Lung (tissue), 12 donors: ENCODE results near the gene HPSE2. TPM values are rescaled to one million over a fixed set of nuclear protein-coding genes. Genes with fewer than 3 reads are reported as not detected.
A peak's percentile ranks its signal among the peaks of the same experiment; 100 is the strongest.

Source experiments
- ATAC-seq: fragments of 200-7000 bp; cut with Tn5 transposase; one replicate; pipeline ENCODE4 v1.9.1; 2020; ENCODE audit warnings: moderate number of reproducible peaks; ENCODE audit not compliant: insufficient read depth, low FRiP score
- DNase-seq, 3 donors: peaks; one replicate each; pipeline ENCODE4 v3.0.0-alpha.2; 2013 to 2017
- H3K27ac ChIP-seq, 2 donors: one replicate each; pipeline ENCODE4 v1.5.1; 2013; ENCODE audit warnings: mild to moderate bottlenecking in 2 of 2, moderate library complexity in 2 of 2, control low read depth in 1 of 2, inconsistent platforms in 1 of 2, low read depth in 1 of 2, low read length in 1 of 2
- H3K27me3 ChIP-seq, 3 donors: one replicate each; pipeline ENCODE4 v1.5.1; 2013; ENCODE audit warnings: low read length in 2 of 3; ENCODE audit not compliant: control insufficient read depth in 3 of 3, insufficient read depth in 3 of 3
- H3K36me3 ChIP-seq, 4 donors: one replicate each; pipeline ENCODE4 v1.5.1; 2013; ENCODE audit warnings: low read length in 4 of 4, mild to moderate bottlenecking in 1 of 4, moderate library complexity in 1 of 4; ENCODE audit not compliant: control insufficient read depth in 4 of 4, insufficient read depth in 4 of 4
- H3K4me1 ChIP-seq, 5 donors: one replicate each; pipeline ENCODE4 v1.5.1; 2013; ENCODE audit warnings: low read length in 5 of 5, mild to moderate bottlenecking in 2 of 5, moderate library complexity in 1 of 5; ENCODE audit not compliant: control insufficient read depth in 5 of 5, insufficient read depth in 5 of 5
- H3K4me3 ChIP-seq: one replicate; pipeline ENCODE4 v1.5.1; 2013; ENCODE audit warnings: mild to moderate bottlenecking, control low read depth, moderate library complexity
- H3K9ac ChIP-seq, 2 donors: one replicate each; pipeline ENCODE4 v1.5.1; 2013; ENCODE audit warnings: low read length in 2 of 2, control low read depth in 1 of 2; ENCODE audit not compliant: insufficient read depth in 1 of 2
- H3K9me3 ChIP-seq, 4 donors: one replicate each; pipeline ENCODE4 v1.5.1; 2013; ENCODE audit warnings: low read length in 3 of 4, mild to moderate bottlenecking in 1 of 4, moderate library complexity in 1 of 4; ENCODE audit not compliant: control insufficient read depth in 4 of 4, insufficient read depth in 3 of 4
- CTCF ChIP-seq: IDR thresholded peaks from 2 replicates; pipeline ENCODE4 v1.5.1; 2012; ENCODE audit warnings: mild to moderate bottlenecking; ENCODE audit errors: control extremely low read depth, extremely low read depth
- WGBS, 2 donors: extraction: QIAGEN DNeasy Blood & Tissue Kit; methylation state at CpG; one replicate each; pipeline ENCODE4 v1.1.7; 2013; 5-methylcytosine and 5-hydroxymethylcytosine counted together
- polyA plus RNA-seq, 2 donors: library from polyadenylated mRNA; stranded (reverse); fragments of 200-250 nt; gene quantifications; one replicate each; pipeline ENCODE4 v1.2.1, GENCODE V29; 2013
- total RNA-seq, 2 donors: library from RNA; depleted of rRNA in 1 of 2; stranded (reverse); fragments of >200 nt in 1 of 2; gene quantifications; one replicate each; pipeline ENCODE4 v1.2.1, GENCODE V29; 2014 to 2021
- donor health status: control.
- donor health status: control.
- donor health status: Bipolar disorder and iron deficiency.
- donor health status: healthy.
- donor health status: DM: yes; HTN: yes; CAD: no.

Gene HPSE2
- total and polyA plus RNA-seq, 4 donors, result 0.32 to 47.3 (median 1.9) TPM

DNA sequence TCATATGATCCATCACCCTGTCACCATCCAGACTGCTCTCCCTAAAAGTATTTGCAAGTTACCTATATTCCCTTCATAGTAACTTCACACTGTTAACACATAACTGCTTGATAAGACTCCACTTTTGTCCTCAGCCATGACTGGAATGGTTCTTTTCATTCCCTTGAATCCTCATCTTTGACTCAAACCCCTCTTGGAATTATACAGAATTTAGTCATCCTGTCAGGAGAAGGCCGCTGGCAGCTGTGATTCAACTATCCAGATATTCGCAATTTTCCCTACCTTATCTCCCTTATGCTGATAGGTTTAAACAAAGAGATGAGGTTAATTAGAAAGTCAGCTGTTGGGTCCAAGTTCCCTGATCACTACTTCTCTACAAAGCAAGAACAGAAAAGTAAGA lies 646.0 kb downstream of the HPSE2 start:
- no peak overlapping the region for H3K4me3 ChIP-seq
- TF ChIP-seq CTCF, result no peak

GRCh38 chr10:98589007-98589406 lies 646.6 kb downstream of the HPSE2 start:
- ATAC-seq, result no peak
- 67 to 89% methylated on average over 3 of the region's 3 CpGs for WGBS, 2 donors
- H3K27me3 ChIP-seq, result no peaks in the 10 kb centered on the region
- no peak overlapping the region for H3K4me3 ChIP-seq
- no peak for DNase-seq
- H3K9me3 ChIP-seq, result no peaks in the 10 kb centered on the region
- peaks cover 0 to 7% (median 0%) of the 10 kb centered on the region in 5 donors for H3K4me1 ChIP-seq
- no peak overlapping the region for H3K9ac ChIP-seq
- H3K36me3 ChIP-seq, result no peaks in the 10 kb centered on the region
- TF ChIP-seq CTCF, result no peak
- no peak overlapping the region for H3K27ac ChIP-seq

More for the DNA sequence above, 646.0 kb downstream of the HPSE2 start:
- Histone ChIP-seq H3K9ac (no peak overlapping the region), H3K9me3 (no peaks in the 10 kb centered on the region), H3K27me3 (no peaks in the 10 kb centered on the region), H3K4me1 (peaks cover 0 to 7% (median 0%) of the 10 kb centered on the region in 5 donors), H3K27ac (no peak overlapping the region), H3K36me3 (no peaks in the 10 kb centered on the region)
- ATAC-seq (no peak), DNase-seq (no peak)
- 83 to 95% methylated on average over 2 of the region's 2 CpGs for WGBS, 2 donors

DNA sequence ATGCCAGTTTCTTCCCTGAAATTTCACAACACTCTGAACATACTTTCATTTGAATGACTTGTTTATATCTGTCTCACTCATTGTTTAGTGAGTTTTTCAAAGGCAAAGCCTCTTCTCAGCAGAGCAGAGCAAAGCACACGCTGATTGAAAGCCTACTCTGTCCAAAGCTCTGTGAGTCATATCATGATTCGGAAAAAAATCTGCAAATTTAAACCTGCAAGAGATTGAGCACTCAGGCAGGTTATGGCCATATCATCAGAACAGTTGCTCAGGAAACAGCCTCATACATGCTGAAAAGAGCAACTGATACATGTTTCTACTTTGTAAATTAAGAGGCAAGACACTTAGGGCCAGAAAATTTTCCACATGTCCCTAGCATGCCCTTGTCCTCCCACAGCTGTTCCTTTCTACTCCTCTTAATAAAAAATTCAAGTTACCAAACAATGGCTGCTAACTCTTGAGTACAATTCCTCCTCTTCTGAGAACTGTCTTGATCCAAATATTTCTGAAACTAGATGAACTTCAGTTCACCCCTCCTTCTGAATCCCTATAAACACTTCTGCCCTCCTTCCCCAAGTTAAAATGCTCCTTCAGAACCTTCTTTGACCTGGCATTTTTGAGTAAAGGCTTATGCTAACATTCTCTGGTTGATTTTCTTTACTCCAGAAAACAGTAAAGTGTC lies 648.4 kb downstream of the HPSE2 start:
- WGBS, 2 donors, result 57 to 58% methylated on average over 2 of the region's 2 CpGs
- peaks cover 0 to 7% (median 0%) of the 10 kb centered on the region in 5 donors for H3K4me1 ChIP-seq
- H3K9ac ChIP-seq, result no peak overlapping the region
- H3K27ac ChIP-seq, result no peak overlapping the region
- peak in 2 of 3 donors; percentile 19 to 30 for DNase-seq
- H3K27me3 ChIP-seq, result no peaks in the 10 kb centered on the region
- no peaks in the 10 kb centered on the region for H3K9me3 ChIP-seq
- H3K4me3 ChIP-seq, result no peak overlapping the region
- no peak for TF ChIP-seq CTCF
- H3K36me3 ChIP-seq, result no peaks in the 10 kb centered on the region
- ATAC-seq, result no peak

- WGBS, 2 donors, result 77 to 79% methylated on average over 2 of the region's 2 CpGs
- no peak for DNase-seq
- ATAC-seq, result no peak
- no peak overlapping the region for H3K4me3 ChIP-seq
- TF ChIP-seq CTCF, result no peak
- peaks cover 0 to 7% (median 0%) of the 10 kb centered on the region in 5 donors for H3K4me1 ChIP-seq
- H3K27ac ChIP-seq, result no peak overlapping the region
- H3K27me3 ChIP-seq, result no peaks in the 10 kb centered on the region
- no peaks in the 10 kb centered on the region for H3K36me3 ChIP-seq
- no peak overlapping the region for H3K9ac ChIP-seq
- H3K9me3 ChIP-seq, result no peaks in the 10 kb centered on the region
These were observed 649.6 kb downstream of the HPSE2 start for GRCh38 chr10:98586096-98586495.
